Peyer's patch (tissue), 4 donors: Measurements from ENCODE around the gene CALCA. TPM values are rescaled to one million over a fixed set of nuclear protein-coding genes. Genes with fewer than 3 reads are reported as not detected.

Experiments
- DNase-seq, 3 donors: peaks; one replicate each; pipeline ENCODE4 v3.0.0-alpha.2; 2017 to 2019
- H3K27ac ChIP-seq, 4 donors: fragments of 200-600 bp; sonication (generic); one replicate each; pipeline ENCODE4 v1.5.1; 2016 to 2019
- H3K27me3 ChIP-seq, 2 donors: fragments of 200-600 bp; sonication (generic); one replicate each; pipeline ENCODE4 v1.5.1; 2019
- H3K36me3 ChIP-seq, 3 donors: fragments of 200-600 bp; sonication (generic); one replicate each; pipeline ENCODE4 v1.5.1; 2016 to 2019
- H3K4me1 ChIP-seq, 4 donors: fragments of 200-600 bp; sonication (generic); one replicate each; pipeline ENCODE4 v1.5.1; 2016 to 2019
- H3K4me3 ChIP-seq, 4 donors: fragments of 200-600 bp; sonication (generic); 1 replicate in 3 of 4; 2 replicates in 1 of 4; pipeline ENCODE4 v1.5.1; 2016 to 2019; ENCODE audit warnings: mild to moderate bottlenecking in 1 of 4
- H3K9me3 ChIP-seq, 4 donors: fragments of 200-600 bp; sonication (generic); one replicate each; pipeline ENCODE4 v1.5.1; 2016 to 2019; ENCODE audit warnings: mild to moderate bottlenecking in 1 of 4
- CTCF ChIP-seq, 6 experiments: fragments of 450-650 bp in 4 of 6; fragments of 200-600 bp in 2 of 6; sonication (generic) in 1 of 6; IDR thresholded peaks; one replicate each; pipeline ENCODE4 v1.5.1; 2017 to 2019; ENCODE audit warnings: antibody characterized with exemption in 6 of 6, mild to moderate bottlenecking in 3 of 6, moderate library complexity in 1 of 6
- POLR2A ChIP-seq, 2 donors: fragments of 450-650 bp; IDR thresholded peaks; one replicate each; pipeline ENCODE4 v1.5.1; 2017; ENCODE audit warnings: antibody characterized with exemption in 2 of 2, mild to moderate bottlenecking in 2 of 2, moderate library complexity in 2 of 2
- total RNA-seq, 4 donors: library from RNA; depleted of rRNA; stranded (reverse); fragments of >200 nt; gene quantifications; one replicate each; pipeline ENCODE4 v1.1.0, GENCODE V29; 2016

CALCA gene
- total RNA-seq, 4 donors from 2014 or later, result not detected

GRCh38 chr11:14954581-14954980 is 17.6 kb downstream of the CALCA start:
- no peak for DNase-seq
- Histone ChIP-seq H3K4me3 (no peak overlapping the region), H3K9me3 (no peaks in the 10 kb centered on the region), H3K27ac (no peak overlapping the region), H3K27me3 (no peaks in the 10 kb centered on the region), H3K4me1 (no peaks in the 10 kb centered on the region), H3K36me3 (no peaks in the 10 kb centered on the region)
- no peak for TF ChIP-seq CTCF (IDR thresholded peaks at IDR 0.05)
- no peak for TF ChIP-seq POLR2A (IDR thresholded peaks at IDR 0.05)

- H3K27me3 ChIP-seq, result no peaks in the 10 kb centered on the region
- no peaks in the 10 kb centered on the region for H3K36me3 ChIP-seq
- H3K9me3 ChIP-seq, result no peaks in the 10 kb centered on the region
- TF ChIP-seq POLR2A (IDR thresholded peaks at IDR 0.05), result no peak
- TF ChIP-seq CTCF (IDR thresholded peaks at IDR 0.05), result no peak
- H3K4me1 ChIP-seq, result no peaks in the 10 kb centered on the region
- DNase-seq, result no peak
- H3K27ac ChIP-seq, result no peak overlapping the region
- no peak overlapping the region for H3K4me3 ChIP-seq
Measured at GRCh38 chr11:14953904-14954303, 18.2 kb downstream of the CALCA start.

GRCh38 chr11:14949437-14950147 is 22.6 kb downstream of the CALCA start:
- DNase-seq, result no peak
- H3K4me3 ChIP-seq, result no peak overlapping the region
- H3K4me1 ChIP-seq, result no peaks in the 10 kb centered on the region
- no peaks in the 10 kb centered on the region for H3K36me3 ChIP-seq
- no peaks in the 10 kb centered on the region for H3K27me3 ChIP-seq
- TF ChIP-seq POLR2A (IDR thresholded peaks at IDR 0.05) (no peak), CTCF (IDR thresholded peaks at IDR 0.05) (no peak)
- no peaks in the 10 kb centered on the region for H3K9me3 ChIP-seq
- H3K27ac ChIP-seq, result no peak overlapping the region

DNA sequence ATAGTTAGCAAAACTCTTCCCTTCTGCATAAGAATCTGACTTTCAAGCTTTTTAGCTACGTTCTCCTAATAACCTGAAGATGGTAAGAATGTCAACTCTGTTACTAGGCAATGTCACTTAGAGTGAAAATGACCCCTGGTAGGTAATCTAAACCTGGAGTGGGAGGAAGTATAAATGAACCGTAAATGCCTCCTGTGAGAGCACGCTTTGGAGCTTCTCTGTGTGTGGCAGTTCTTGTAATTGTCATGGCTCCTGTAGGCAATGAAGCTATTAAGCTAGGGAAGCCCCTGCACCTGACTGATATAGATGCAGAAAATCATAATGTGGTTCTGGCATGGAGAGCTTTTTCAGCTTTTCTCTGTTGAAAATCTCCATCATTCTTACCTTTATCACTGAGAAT is 29.4 kb downstream of the CALCA start:
- Histone ChIP-seq H3K36me3 (no peaks in the 10 kb centered on the region), H3K27me3 (no peaks in the 10 kb centered on the region), H3K4me3 (no peak overlapping the region), H3K27ac (no peak overlapping the region), H3K9me3 (no peaks in the 10 kb centered on the region), H3K4me1 (no peaks in the 10 kb centered on the region)
- TF ChIP-seq CTCF (IDR thresholded peaks at IDR 0.05) (no peak), POLR2A (IDR thresholded peaks at IDR 0.05) (no peak)
- DNase-seq, result no peak

DNA sequence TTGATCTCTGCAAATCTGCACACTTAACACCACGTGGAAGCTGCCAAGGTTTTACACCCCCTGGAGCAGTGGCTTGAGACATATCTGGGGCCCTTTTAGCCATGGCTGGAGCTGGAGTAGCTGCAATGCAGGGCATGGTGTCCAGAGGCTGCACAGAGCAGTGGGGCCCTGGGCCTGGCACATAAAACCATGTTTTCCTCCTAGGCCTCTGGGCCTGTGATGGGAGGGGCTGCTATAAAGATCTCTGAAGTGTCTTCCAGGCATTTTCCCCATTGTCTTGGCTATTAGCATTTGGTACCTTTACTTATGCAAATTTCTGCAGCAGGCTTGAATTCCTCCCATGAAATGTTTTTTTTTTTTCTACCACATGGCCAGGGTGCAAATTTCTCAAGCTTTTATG is 33.2 kb downstream of the CALCA start:
- Histone ChIP-seq H3K27me3 (no peaks in the 10 kb centered on the region), H3K9me3 (no peaks in the 10 kb centered on the region), H3K4me3 (no peak overlapping the region), H3K4me1 (no peaks in the 10 kb centered on the region), H3K36me3 (no peaks in the 10 kb centered on the region), H3K27ac (no peak overlapping the region)
- TF ChIP-seq CTCF (IDR thresholded peaks at IDR 0.05) (no peak), POLR2A (IDR thresholded peaks at IDR 0.05) (no peak)
- no peak for DNase-seq
